Measurements from ENCODE around the gene SOS2.
"Not testable (repeated sequence)": the region's sequence is repeated elsewhere in the genome, so short reads cannot be mapped to it uniquely, and the experiment has no call there.

Gene SOS2

GRCh38 chr14:50083467-50084337 lies 147.7 kb downstream of the SOS2 start:
- no peak for DNase-seq

- no peak for DNase-seq
These were observed 148.5 kb downstream of the SOS2 start for GRCh38 chr14:50082784-50083466.

- no peak for DNase-seq
These were observed 149.1 kb downstream of the SOS2 start for GRCh38 chr14:50082308-50082742.

GRCh38 chr14:50079103-50079502 lies 152.3 kb downstream of the SOS2 start:
- not testable (repeated sequence) for DNase-seq

GRCh38 chr14:50073663-50074062 lies 157.7 kb downstream of the SOS2 start:
- not testable (repeated sequence) for DNase-seq

- DNase-seq: no peak
These were observed 159.0 kb downstream of the SOS2 start for GRCh38 chr14:50072395-50072794.

GRCh38 chr14:50070840-50071548 lies 160.4 kb downstream of the SOS2 start:
- DNase-seq: no peak

- no peak for DNase-seq
These were observed 161.1 kb downstream of the SOS2 start for GRCh38 chr14:50070230-50070629.

GRCh38 chr14:50069325-50069724 lies 162.1 kb downstream of the SOS2 start:
- no peak for DNase-seq

GRCh38 chr14:50068496-50068895 lies 162.9 kb downstream of the SOS2 start:
- no peak for DNase-seq

- no peak for DNase-seq
These were observed 163.5 kb downstream of the SOS2 start for GRCh38 chr14:50067723-50068495.
